SK-N-SH (cell line): Measurements from ENCODE around the gene OR51B2. TPM values are rescaled to one million over a fixed set of nuclear protein-coding genes. Genes with fewer than 3 reads are reported as not detected.
A peak's percentile ranks its signal among the peaks of the same experiment; 100 is the strongest.

Experiments
- CTCF ChIA-PET: fragments of 300-600, 350-600 bp; formaldehyde crosslinking; extraction: SDS; loops from one replicate; lab custom pipeline; 2021; lab: Yijun Ruan, JAX
- POLR2A ChIA-PET: fragments of 350-600 bp; sonication (Branson Sonifier 250); formaldehyde crosslinking; extraction: SDS; loops from one replicate; lab custom pipeline; 2020; ENCODE audit warnings: antibody characterized with exemption, inconsistent platforms; lab: Yijun Ruan, JAX
- DNase-seq: peaks from one replicate; pipeline ENCODE4 v3.0.0; 2012
- H2AFZ ChIP-seq: fragments of 200-600 bp; sonication (generic); 2 replicates; pipeline ENCODE4 v1.8.1; 2016; ENCODE audit warnings: antibody characterized with exemption, mild to moderate bottlenecking, low read depth
- H3F3A ChIP-seq: fragments of 200-600 bp; sonication (generic); replicated peaks from 2 replicates; pipeline ENCODE3; 2016; ENCODE audit warnings: antibody characterized with exemption, mild to moderate bottlenecking; ENCODE audit not compliant: insufficient read depth
- H3K27ac ChIP-seq, 2 experiments: fragments of 200-500 bp in 1 of 2; fragments of 200-600 bp in 1 of 2; sonication (Bioruptor generic) in 1 of 2; sonication (generic), shearing (Covaris generic) in 1 of 2; 2 replicates each; pipeline versions ENCODE4 v1.5.1 to v1.6.1; 2014 to 2016; ENCODE audit warnings: low read depth in 2 of 2, inconsistent platforms in 1 of 2, low read length in 1 of 2, mild to moderate bottlenecking in 1 of 2, mixed read lengths in 1 of 2
- H3K27me3 ChIP-seq: fragments of 200-600 bp; sonication (generic), shearing (Covaris generic); 2 replicates; pipeline ENCODE4 v1.6.1; 2016; ENCODE audit warnings: mixed run types; ENCODE audit not compliant: insufficient read depth
- H3K36me3 ChIP-seq, 2 experiments: fragments of 200-500 bp in 1 of 2; fragments of 200-600 bp in 1 of 2; sonication (Bioruptor generic) in 1 of 2; sonication (generic) in 1 of 2; replicated peaks in 1 of 2; 2 replicates each; pipeline versions ENCODE3 to v1.5.1; 2014 to 2016; ENCODE audit warnings: low read length in 1 of 2, mild to moderate bottlenecking in 1 of 2; ENCODE audit not compliant: insufficient read depth in 2 of 2, control insufficient read depth in 1 of 2
- H3K4me1 ChIP-seq, 2 experiments: fragments of 200-500 bp in 1 of 2; fragments of 200-600 bp in 1 of 2; sonication (Bioruptor generic) in 1 of 2; sonication (generic), shearing (Covaris generic) in 1 of 2; 2 replicates each; pipeline versions ENCODE4 v1.5.1 to v1.6.1; 2014 to 2016; ENCODE audit warnings: low read depth in 1 of 2, low read length in 1 of 2, mixed run types in 1 of 2; ENCODE audit not compliant: insufficient read depth in 2 of 2, control insufficient read depth in 1 of 2
- H3K4me2 ChIP-seq: fragments of 200-600 bp; sonication (generic), shearing (Covaris generic); 2 replicates; pipeline ENCODE4 v1.6.1; 2017; ENCODE audit warnings: mixed run types
- H3K4me3 ChIP-seq, 2 experiments: fragments of 200-500 bp in 1 of 2; fragments of 200-600 bp in 1 of 2; sonication (Bioruptor generic) in 1 of 2; sonication (generic), shearing (Covaris generic) in 1 of 2; 2 replicates each; pipeline versions ENCODE4 v1.5.1 to v1.8.1; 2014 to 2016; ENCODE audit warnings: low read depth in 2 of 2, inconsistent platforms in 1 of 2, low read length in 1 of 2, mild to moderate bottlenecking in 1 of 2, mixed read lengths in 1 of 2, moderate library complexity in 1 of 2
- H3K79me2 ChIP-seq: fragments of 200-600 bp; sonication (generic); 2 replicates; pipeline ENCODE4 v1.8.1; 2017; ENCODE audit warnings: mild to moderate bottlenecking; ENCODE audit not compliant: insufficient read depth
- H3K9ac ChIP-seq: fragments of 200-600 bp; sonication (generic); 2 replicates; pipeline ENCODE4 v1.6.1; 2017; ENCODE audit warnings: mixed run types
- H3K9me2 ChIP-seq: fragments of 200-600 bp; sonication (generic); 2 replicates; pipeline ENCODE4 v1.6.1; 2017; ENCODE audit warnings: mixed run types
- H3K9me3 ChIP-seq: fragments of 200-600 bp; sonication (generic); 2 replicates; pipeline ENCODE4 v1.6.1; 2017; ENCODE audit warnings: mixed run types, mild to moderate bottlenecking, moderate library complexity
- H4K20me1 ChIP-seq: fragments of 200-600 bp; sonication (generic); 2 replicates; pipeline ENCODE4 v1.6.1; 2017; ENCODE audit warnings: mild to moderate bottlenecking, mixed run types; ENCODE audit not compliant: insufficient read depth
- CHD2 ChIP-seq: fragments of 150-350 bp; IDR thresholded peaks from 2 replicates; pipeline ENCODE4 v1.6.1; 2018; ENCODE audit warnings: low read length; ENCODE audit not compliant: partially characterized antibody
- EZH2phosphoT487 ChIP-seq: fragments of 200-600 bp; sonication (generic); IDR thresholded peaks from 2 replicates; pipeline ENCODE4 v1.6.1; 2017; ENCODE audit warnings: low read depth, mixed run types, mild to moderate bottlenecking, antibody characterized with exemption, moderate library complexity, borderline replicate concordance
- FOXM1 ChIP-seq: IDR thresholded peaks from 2 replicates; pipeline ENCODE4 v1.4.0; 2012; ENCODE audit warnings: low read depth, mild to moderate bottlenecking
- GABPA ChIP-seq: IDR thresholded peaks from 2 replicates; pipeline ENCODE4 v1.4.0; 2012; ENCODE audit warnings: low read depth, mild to moderate bottlenecking
- IRF3 ChIP-seq: fragments of 150-350 bp; IDR thresholded peaks from 2 replicates; pipeline ENCODE4 v1.6.1; 2016; ENCODE audit warnings: mild to moderate bottlenecking, low read depth, low read length
- JUND ChIP-seq: IDR thresholded peaks from 2 replicates; pipeline ENCODE4 v1.4.0; 2012
- MAX ChIP-seq: IDR thresholded peaks from 2 replicates; pipeline ENCODE4 v1.4.0; 2012; ENCODE audit warnings: low read depth
- PBX3 ChIP-seq: IDR thresholded peaks from 2 replicates; pipeline ENCODE4; 2012
- POLR2AphosphoS5 ChIP-seq: IDR thresholded peaks from 2 replicates; pipeline ENCODE4 v1.6.1; 2012; ENCODE audit warnings: low read depth, low read length
- RCOR1 ChIP-seq: fragments of 150-350 bp; IDR thresholded peaks from 2 replicates; pipeline ENCODE4 v1.6.1; 2017; ENCODE audit warnings: antibody characterized with exemption, low read length
- REST ChIP-seq: IDR thresholded peaks from 2 replicates; pipeline ENCODE4 v1.6.1; 2012; ENCODE audit warnings: mild to moderate bottlenecking, low read depth, low read length, moderate library complexity
- RXRA ChIP-seq: IDR thresholded peaks from 2 replicates; pipeline ENCODE4 v1.4.0; 2012; ENCODE audit warnings: low read depth, mild to moderate bottlenecking, borderline replicate concordance
- SIN3A ChIP-seq: IDR thresholded peaks from 2 replicates; pipeline ENCODE4 v1.6.1; 2012; ENCODE audit warnings: low read depth, mild to moderate bottlenecking, low read length, moderate library complexity, borderline replicate concordance
- SMC3 ChIP-seq: IDR thresholded peaks from 2 replicates; pipeline ENCODE4 v1.6.1; 2012; ENCODE audit warnings: low read depth, low read length, improper control_type of control experiment
- WGBS: methylation state at CpG from one replicate; pipeline ENCODE4 v1.1.6; 2017; ENCODE audit warnings: low lambda C conversion rate; 5-methylcytosine and 5-hydroxymethylcytosine counted together
- polyA plus RNA-seq, 3 experiments: library from polyadenylated mRNA; depleted of rRNA; stranded (reverse); fragments of >200 nt; gene quantifications; 2 replicates each; pipeline ENCODE4 v1.2.3, GENCODE V29; 2012

Gene OR51B2
- polyA plus RNA-seq, 1 of the 3 experiments (the other 2 are of a cell fraction): not detected

- TF ChIP-seq SMC3 (peak; percentile 39), MAX (no peak)
Observed at GRCh38 chr11:5369789-5370188, 45.7 kb upstream of the OR51B2 start (continued).

GRCh38 chr11:5368502-5369043 is 44.5 kb upstream of the OR51B2 start:
- no peak for TF ChIP-seq FOXM1
- TF ChIP-seq PBX3: no peak
- TF ChIP-seq RCOR1: no peak
- TF ChIP-seq POLR2AphosphoS5: no peak
- TF ChIP-seq SIN3A: no peak
- TF ChIP-seq IRF3: no peak
- TF ChIP-seq REST: no peak
- no peak for TF ChIP-seq MAX
- no peak for TF ChIP-seq GABPA
- no peak for TF ChIP-seq CHD2
- TF ChIP-seq EZH2phosphoT487: no peak
- TF ChIP-seq JUND: no peak
- no peak for TF ChIP-seq RXRA
- no peaks in the 10 kb centered on the region for H3K36me3 ChIP-seq
- 0 out of 4 replicates have a peak overlapping the region, but pooled peaks of 1 of the 2 experiments have one; percentile 73 for H3K27ac ChIP-seq
- no peak for DNase-seq
- no peaks in the 10 kb centered on the region for H3K27me3 ChIP-seq
- no peaks in the 10 kb centered on the region for H4K20me1 ChIP-seq
- peaks cover 4% of the 10 kb centered on the region; the same call in 1 of the 2 replicates for H3K9me3 ChIP-seq
- no peaks in the 10 kb centered on the region for H3K79me2 ChIP-seq
- H3K4me2 ChIP-seq: no peak overlapping the region
- CTCF ChIA-PET: no interaction called here
- WGBS: 18% methylated on average over 3 of the region's 3 CpGs
- no peaks in the 10 kb centered on the region for H3K9me2 ChIP-seq
- H3K9ac ChIP-seq: no peak overlapping the region
- H3K4me1 ChIP-seq: peaks cover 0 to 15% of the 10 kb centered on the region in 2 experiments; a peak in 1 of 4 replicates
- POLR2A ChIA-PET: no interaction called here
- no peak overlapping the region for H2AFZ ChIP-seq
- H3K4me3 ChIP-seq: no peak overlapping the region
- H3F3A ChIP-seq: peaks cover 27% of the 10 kb centered on the region
